ENCODE data around the gene MAFF. TPM values are rescaled to one million over a fixed set of nuclear protein-coding genes. Genes with fewer than 3 reads are reported as not detected.
A peak's percentile ranks its signal among the peaks of the same experiment; 100 is the strongest.

Gene MAFF
- total and polyA plus RNA-seq, 3 experiments from 2014 or later = 4.6 to 7.8 (median 7.4) TPM

GRCh38 chr22:38202437-38203089 lies 769 bp downstream of the MAFF start:
- Histone ChIP-seq H3K4me1 (ENCODE audit: insufficient read depth, low read length) (peaks cover 29% of the 10 kb centered on the region), H3K27me3 (ENCODE audit: insufficient read depth, low read length, poor library complexity, severe bottlenecking) (no peaks in the 10 kb centered on the region), H3K27ac (ENCODE audit: low read depth, low read length) (peak overlapping the region; percentile 92), H3K9me3 (ENCODE audit: low read length) (no peaks in the 10 kb centered on the region), H3K4me3 (ENCODE audit: low read length) (peak overlapping the region; percentile 88), H3K36me3 (ENCODE audit: insufficient read depth, low read length) (no peaks in the 10 kb centered on the region)
- Mint-ChIP-seq H3K9me3 (no peaks in the 10 kb centered on the region), H3K4me3 (peak overlapping the region; percentile 85 to 94 (median 88)), H3K36me3 (peaks cover 0 to 4% (median 0%) of the 10 kb centered on the region in 3 donors), H3K27ac (peak overlapping the region; percentile 62 to 94 (median 92)), H3K27me3 (no peaks in the 10 kb centered on the region), H3K4me1 (peaks cover 33 to 37% (median 34%) of the 10 kb centered on the region in 3 donors)
- ChIA-PET CTCF (interaction anchor here (1.1 to 3.0 kb wide), 4 partner anchors 11 to 88 kb away, joined by 3 to 12 read pairs (median 10); partner anchors contain the start of gene PLA2G6), POLR2A (interaction anchor here (0.6 to 3.6 kb wide), 7 partner anchors 9 to 1730 kb away, joined by 3 to 29 read pairs (median 4); partner anchors contain the start of gene PLA2G6)
- peak; percentile 47 to 80 (median 65) for DNase-seq

- H3K4me3 Mint-ChIP-seq = peak overlapping the region; percentile 85 to 94 (median 88)
- no peaks in the 10 kb centered on the region for H3K9me3 Mint-ChIP-seq
- no peaks in the 10 kb centered on the region for H3K9me3 ChIP-seq (ENCODE audit: low read length)
- H3K4me1 Mint-ChIP-seq = peaks cover 33 to 37% (median 34%) of the 10 kb centered on the region in 3 donors
- peaks cover 29% of the 10 kb centered on the region for H3K4me1 ChIP-seq (ENCODE audit: insufficient read depth, low read length)
- peaks cover 0 to 6% (median 0%) of the 10 kb centered on the region in 3 donors for H3K36me3 Mint-ChIP-seq
- CTCF ChIA-PET = interaction anchor here (1.1 to 3.0 kb wide), 4 partner anchors 11 to 89 kb away, joined by 3 to 12 read pairs (median 10); partner anchors contain the start of gene PLA2G6
- no peaks in the 10 kb centered on the region for H3K36me3 ChIP-seq (ENCODE audit: insufficient read depth, low read length)
- DNase-seq = peak in 4 of 5 donors; percentile 32 to 60 (median 40)
- H3K27ac ChIP-seq (ENCODE audit: low read depth, low read length) = peak overlapping the region; percentile 92
- H3K27ac Mint-ChIP-seq = peak overlapping the region; percentile 62 to 97 (median 94)
- POLR2A ChIA-PET = interaction anchor here (0.5 to 3.6 kb wide), 3 partner anchors 11 to 501 kb away, joined by 3 to 29 read pairs (median 4); partner anchors contain the start of gene PLA2G6
- H3K27me3 Mint-ChIP-seq = no peaks in the 10 kb centered on the region
- H3K27me3 ChIP-seq (ENCODE audit: insufficient read depth, low read length, poor library complexity, severe bottlenecking) = no peaks in the 10 kb centered on the region
- H3K4me3 ChIP-seq (ENCODE audit: low read length) = peak overlapping the region; percentile 88
Measured at GRCh38 chr22:38203090-38203810, 1.5 kb downstream of the MAFF start.

- Histone ChIP-seq H3K4me1 (ENCODE audit: insufficient read depth, low read length) (peaks cover 29% of the 10 kb centered on the region), H3K4me3 (ENCODE audit: low read length) (peak overlapping the region; percentile 88), H3K27ac (ENCODE audit: low read depth, low read length) (peak overlapping the region; percentile 92), H3K36me3 (ENCODE audit: insufficient read depth, low read length) (no peaks in the 10 kb centered on the region), H3K27me3 (ENCODE audit: insufficient read depth, low read length, poor library complexity, severe bottlenecking) (no peaks in the 10 kb centered on the region), H3K9me3 (ENCODE audit: low read length) (no peaks in the 10 kb centered on the region)
- ChIA-PET CTCF (interaction anchor here (2.6 to 3.0 kb wide), 2 partner anchors 10 to 90 kb away, joined by 10 to 12 read pairs; no protein-coding TSS in a partner anchor), POLR2A (interaction anchor here (3.6 kb wide), 1 partner anchor 23 kb away, joined by 29 read pairs; the partner anchor contains the start of gene PLA2G6)
- no peak for DNase-seq
- no peaks in the 10 kb centered on the region for H3K9me3 Mint-ChIP-seq
- H3K36me3 Mint-ChIP-seq = peaks cover 0 to 6% (median 0%) of the 10 kb centered on the region in 3 donors
- H3K4me3 Mint-ChIP-seq = peak overlapping the region; percentile 72 to 94 (median 88)
- H3K27ac Mint-ChIP-seq = peak overlapping the region; percentile 16 to 97 (median 90)
- H3K27me3 Mint-ChIP-seq = no peaks in the 10 kb centered on the region
- peaks cover 33 to 37% (median 34%) of the 10 kb centered on the region in 3 donors for H3K4me1 Mint-ChIP-seq
Measured at GRCh38 chr22:38203855-38204514, 2.2 kb downstream of the MAFF start.

GRCh38 chr22:38204784-38205183 lies 3.0 kb downstream of the MAFF start:
- Mint-ChIP-seq H3K4me1 (peaks cover 30 to 34% (median 31%) of the 10 kb centered on the region in 3 donors), H3K27ac (peak overlapping the region; percentile 36 to 97 (median 86)), H3K4me3 (peak overlapping the region; percentile 42 to 91 (median 60)), H3K36me3 (peaks cover 0 to 6% (median 0%) of the 10 kb centered on the region in 3 donors), H3K9me3 (no peaks in the 10 kb centered on the region), H3K27me3 (no peaks in the 10 kb centered on the region)
- Histone ChIP-seq H3K36me3 (ENCODE audit: insufficient read depth, low read length) (no peaks in the 10 kb centered on the region), H3K9me3 (ENCODE audit: low read length) (no peaks in the 10 kb centered on the region), H3K27ac (ENCODE audit: low read depth, low read length) (no peak overlapping the region), H3K27me3 (ENCODE audit: insufficient read depth, low read length, poor library complexity, severe bottlenecking) (no peaks in the 10 kb centered on the region), H3K4me1 (ENCODE audit: insufficient read depth, low read length) (peaks cover 29% of the 10 kb centered on the region), H3K4me3 (ENCODE audit: low read length) (no peak overlapping the region)
- ChIA-PET POLR2A (no interaction called here), CTCF (interaction anchor here (3.0 kb wide), 1 partner anchor 90 kb away, joined by 12 read pairs; no protein-coding TSS in a partner anchor)
- DNase-seq = peak in 1 of 5 donors; percentile 36

- Mint-ChIP-seq H3K4me3 (peak overlapping the region in 1 of 7 donors; percentile 72), H3K27ac (peak overlapping the region in 7 of 8 donors; percentile 62 to 97 (median 88)), H3K4me1 (peaks cover 30 to 36% (median 34%) of the 10 kb centered on the region in 3 donors), H3K9me3 (no peaks in the 10 kb centered on the region), H3K27me3 (no peaks in the 10 kb centered on the region), H3K36me3 (peaks cover 0 to 6% (median 0%) of the 10 kb centered on the region in 3 donors)
- POLR2A ChIA-PET = no interaction called here
- Histone ChIP-seq H3K9me3 (ENCODE audit: low read length) (no peaks in the 10 kb centered on the region), H3K4me1 (ENCODE audit: insufficient read depth, low read length) (peaks cover 29% of the 10 kb centered on the region), H3K4me3 (ENCODE audit: low read length) (no peak overlapping the region), H3K27ac (ENCODE audit: low read depth, low read length) (no peak overlapping the region), H3K27me3 (ENCODE audit: insufficient read depth, low read length, poor library complexity, severe bottlenecking) (no peaks in the 10 kb centered on the region), H3K36me3 (ENCODE audit: insufficient read depth, low read length) (no peaks in the 10 kb centered on the region)
- CTCF ChIA-PET = interaction anchor here (3.0 kb wide), 1 partner anchor 91 kb away, joined by 12 read pairs; no protein-coding TSS in a partner anchor
- no peak for DNase-seq
Measured at GRCh38 chr22:38205261-38206128, 3.7 kb downstream of the MAFF start.

- Histone ChIP-seq H3K27me3 (ENCODE audit: insufficient read depth, low read length, poor library complexity, severe bottlenecking) (no peaks in the 10 kb centered on the region), H3K4me1 (ENCODE audit: insufficient read depth, low read length) (peaks cover 17% of the 10 kb centered on the region), H3K4me3 (ENCODE audit: low read length) (no peak overlapping the region), H3K36me3 (ENCODE audit: insufficient read depth, low read length) (no peaks in the 10 kb centered on the region), H3K27ac (ENCODE audit: low read depth, low read length) (no peak overlapping the region), H3K9me3 (ENCODE audit: low read length) (no peaks in the 10 kb centered on the region)
- no peak for DNase-seq
- Mint-ChIP-seq H3K9me3 (no peaks in the 10 kb centered on the region), H3K27ac (peak overlapping the region in 3 of 8 donors; percentile 3 to 50 (median 49)), H3K4me1 (peaks cover 18 to 26% (median 24%) of the 10 kb centered on the region in 3 donors), H3K4me3 (peak overlapping the region in 1 of 7 donors; percentile 38), H3K36me3 (peaks cover 0 to 1% (median 0%) of the 10 kb centered on the region in 3 donors), H3K27me3 (peaks cover 0 to under 1% of the 10 kb centered on the region in 2 donors)
- POLR2A ChIA-PET = no interaction called here
- CTCF ChIA-PET = no interaction called here
Measured at GRCh38 chr22:38207898-38208432, 6.2 kb downstream of the MAFF start.

Data from CD8-positive, alpha-beta memory T cell (primary cell).